ENCODE results near the gene IL17RE. TPM values are rescaled to one million over a fixed set of nuclear protein-coding genes. Genes with fewer than 3 reads are reported as not detected.
"Not testable (repeated sequence)": the region's sequence is repeated elsewhere in the genome, so short reads cannot be mapped to it uniquely, and the experiment has no call there.

The IL17RE gene, protein sequence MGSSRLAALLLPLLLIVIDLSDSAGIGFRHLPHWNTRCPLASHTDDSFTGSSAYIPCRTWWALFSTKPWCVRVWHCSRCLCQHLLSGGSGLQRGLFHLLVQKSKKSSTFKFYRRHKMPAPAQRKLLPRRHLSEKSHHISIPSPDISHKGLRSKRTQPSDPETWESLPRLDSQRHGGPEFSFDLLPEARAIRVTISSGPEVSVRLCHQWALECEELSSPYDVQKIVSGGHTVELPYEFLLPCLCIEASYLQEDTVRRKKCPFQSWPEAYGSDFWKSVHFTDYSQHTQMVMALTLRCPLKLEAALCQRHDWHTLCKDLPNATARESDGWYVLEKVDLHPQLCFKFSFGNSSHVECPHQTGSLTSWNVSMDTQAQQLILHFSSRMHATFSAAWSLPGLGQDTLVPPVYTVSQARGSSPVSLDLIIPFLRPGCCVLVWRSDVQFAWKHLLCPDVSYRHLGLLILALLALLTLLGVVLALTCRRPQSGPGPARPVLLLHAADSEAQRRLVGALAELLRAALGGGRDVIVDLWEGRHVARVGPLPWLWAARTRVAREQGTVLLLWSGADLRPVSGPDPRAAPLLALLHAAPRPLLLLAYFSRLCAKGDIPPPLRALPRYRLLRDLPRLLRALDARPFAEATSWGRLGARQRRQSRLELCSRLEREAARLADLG
- 1 to 10 TPM; 1.7 to 3.0 TPM for total RNA-seq

- no peak for DNase-seq
- H3K4me3 Mint-ChIP-seq = peak within 1 kb of the TSS; percentile 60
- ChIA-PET CTCF (interaction anchor here (0.5 to 1.9 kb wide), 6 partner anchors 10 to 62 kb away, joined by 3 to 10 read pairs (median 5); partner anchors contain the start of genes CRELD1 and JAGN1), POLR2A (interaction anchor here (0.8 to 7.0 kb wide), 7 partner anchors 10 to 89 kb away, joined by 3 to 54 read pairs (median 3); partner anchors contain the start of genes CIDEC, CRELD1 and JAGN1)
- peaks cover 35% of the 10 kb centered on the region for H3K4me1 Mint-ChIP-seq
- H3K27ac Mint-ChIP-seq = peak within 1 kb of the TSS; percentile 75
- no peaks in the 10 kb centered on the region for H3K36me3 Mint-ChIP-seq (ENCODE audit: low read depth)
- H3K27me3 Mint-ChIP-seq = peaks cover 2% of the 10 kb centered on the region
- H3K9me3 Mint-ChIP-seq = no peaks in the 10 kb centered on the region
Observed at GRCh38 chr3:9902372-9903237, at the start of gene IL17RE. Gene IL17RE (plus strand): TSS chr3:9902848. CDS start chr3:9902933, 85 bp downstream.

- not testable (repeated sequence) for H3K27ac Mint-ChIP-seq; DNase-seq; H3K27me3 Mint-ChIP-seq; H3K36me3 Mint-ChIP-seq (ENCODE audit: low read depth); H3K9me3 Mint-ChIP-seq; H3K4me3 Mint-ChIP-seq
- ChIA-PET POLR2A (interaction anchor here (1.3 kb wide), 1 partner anchor 14 kb away, joined by 3 read pairs; no protein-coding TSS in a partner anchor), CTCF (interaction anchor here (0.5 to 1.0 kb wide), 2 partner anchors 8 to 10 kb away, joined by 3 read pairs; no protein-coding TSS in a partner anchor)
- peaks cover 12% of the 10 kb centered on the region for H3K4me1 Mint-ChIP-seq
Observed at GRCh38 chr3:9854291-9854940, 48.2 kb upstream of the IL17RE start.

DNA sequence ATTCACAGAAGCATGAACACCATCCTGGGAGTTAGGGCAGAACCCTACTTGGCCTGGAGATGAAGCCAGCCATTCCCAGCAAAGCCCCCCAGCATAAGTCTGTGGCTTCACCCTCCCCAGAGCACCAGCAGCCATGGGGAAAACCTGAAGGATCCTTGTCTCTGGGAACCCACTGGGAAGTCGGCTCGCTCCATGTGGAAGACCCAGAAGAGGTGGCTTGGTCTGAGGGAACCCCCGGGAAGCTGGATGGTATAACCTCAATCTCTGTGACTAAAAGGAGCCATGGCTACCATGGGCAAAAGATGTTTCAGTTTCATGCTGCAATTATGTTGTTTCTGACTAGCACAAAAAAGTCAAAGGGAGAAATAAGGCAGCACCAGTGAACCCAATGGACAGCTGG, 47.1 kb upstream of the IL17RE start:
- no peak for DNase-seq
- Mint-ChIP-seq H3K27me3 (peaks cover 7% of the 10 kb centered on the region), H3K9me3 (no peaks in the 10 kb centered on the region), H3K27ac (no peak overlapping the region), H3K4me1 (peaks cover 12% of the 10 kb centered on the region), H3K36me3 (ENCODE audit: low read depth) (no peaks in the 10 kb centered on the region), H3K4me3 (no peak overlapping the region)
- ChIA-PET CTCF (no interaction called here), POLR2A (interaction anchor here (1.2 to 1.3 kb wide), 2 partner anchors 10 to 15 kb away, joined by 3 read pairs; no protein-coding TSS in a partner anchor)

DNA sequence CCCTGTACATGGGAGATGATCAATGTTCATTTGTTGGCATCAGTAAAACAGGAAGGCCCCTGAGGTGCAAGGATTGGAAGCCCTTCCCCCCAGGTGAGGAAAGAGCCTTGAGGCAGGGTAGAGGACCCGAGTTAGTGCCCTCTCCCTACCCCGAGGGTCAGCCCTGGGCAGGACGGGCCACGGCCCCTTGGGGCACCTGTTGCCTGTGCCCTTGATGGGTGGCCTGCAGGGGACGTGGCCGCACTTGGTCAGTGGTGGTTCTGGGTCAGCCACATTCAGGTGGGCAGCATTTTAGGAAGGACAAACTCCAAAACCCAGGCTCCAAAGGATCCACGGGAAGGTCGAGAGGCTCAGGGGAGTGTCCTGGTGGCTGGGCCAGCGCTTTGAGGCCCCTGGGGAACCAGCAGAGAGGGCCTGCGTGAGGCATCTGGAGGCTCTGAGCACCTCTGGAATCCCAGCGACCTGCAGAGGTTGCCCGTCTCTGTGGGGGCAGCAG, 43.1 kb upstream of the IL17RE start:
- H3K4me3 Mint-ChIP-seq = no peak overlapping the region
- H3K4me1 Mint-ChIP-seq = peaks cover 2% of the 10 kb centered on the region
- H3K27ac Mint-ChIP-seq = no peak overlapping the region
- DNase-seq = no peak
- ChIA-PET POLR2A (no interaction called here), CTCF (no interaction called here)
- H3K9me3 Mint-ChIP-seq = no peaks in the 10 kb centered on the region
- peaks cover 11% of the 10 kb centered on the region for H3K27me3 Mint-ChIP-seq
- no peaks in the 10 kb centered on the region for H3K36me3 Mint-ChIP-seq (ENCODE audit: low read depth)

DNA sequence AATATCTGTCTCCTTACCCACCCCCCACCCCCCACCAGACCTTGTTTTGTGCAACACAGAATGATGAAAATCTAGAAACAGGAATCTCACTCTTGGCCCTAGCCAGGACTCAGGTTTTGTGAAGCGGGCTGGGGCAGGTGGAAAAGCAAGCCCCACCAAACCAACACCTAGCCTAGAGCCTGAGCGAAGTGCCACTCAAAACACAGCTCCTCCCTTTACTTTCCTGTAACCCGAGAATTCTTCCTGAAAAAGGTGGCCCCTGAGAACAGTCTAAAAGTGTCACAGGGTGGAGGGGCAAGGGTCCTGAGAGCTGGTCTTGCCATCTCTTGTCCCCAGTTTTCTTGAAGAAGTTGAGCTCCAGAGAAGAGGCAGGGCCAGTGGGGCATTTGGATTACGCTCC, 41.4 kb upstream of the IL17RE start:
- no peaks in the 10 kb centered on the region for H3K9me3 Mint-ChIP-seq
- no peak overlapping the region for H3K4me3 Mint-ChIP-seq
- DNase-seq = no peak
- no peak overlapping the region for H3K27ac Mint-ChIP-seq
- no peaks in the 10 kb centered on the region for H3K36me3 Mint-ChIP-seq (ENCODE audit: low read depth)
- H3K4me1 Mint-ChIP-seq = peaks cover 2% of the 10 kb centered on the region
- CTCF ChIA-PET = interaction anchor here (1.0 kb wide), 1 partner anchor 173 kb away, joined by 3 read pairs; no protein-coding TSS in a partner anchor
- POLR2A ChIA-PET = interaction anchor here (0.9 kb wide), 1 partner anchor 774 kb away, joined by 5 read pairs; no protein-coding TSS in a partner anchor
- H3K27me3 Mint-ChIP-seq = peaks cover 11% of the 10 kb centered on the region

DNA sequence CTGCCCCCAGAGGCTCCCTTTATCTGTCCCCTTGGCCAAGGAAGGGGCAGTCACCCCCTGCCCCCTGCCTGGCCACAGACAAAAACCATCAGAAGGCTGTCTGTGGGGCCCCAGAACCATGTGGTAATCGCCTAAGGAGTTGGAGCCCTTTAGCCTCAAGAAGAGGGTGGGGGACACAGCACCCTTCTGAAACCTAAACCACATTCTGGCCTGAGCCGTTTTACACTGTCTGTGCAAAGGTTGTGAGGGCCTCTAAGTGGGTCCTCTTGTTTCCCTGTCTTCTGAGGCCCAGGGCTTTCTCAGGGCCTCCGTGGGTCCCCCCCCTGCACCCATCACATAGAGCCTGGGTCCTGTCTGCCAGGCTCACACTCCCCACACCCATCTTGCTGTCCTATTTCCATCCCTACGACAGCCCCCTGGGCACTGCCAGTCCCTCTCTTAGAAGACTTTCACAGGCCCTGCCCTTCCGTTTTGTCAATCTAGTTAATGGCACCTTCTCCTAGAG, 41.0 kb upstream of the IL17RE start:
- Mint-ChIP-seq H3K27me3 (peaks cover 11% of the 10 kb centered on the region), H3K4me3 (no peak overlapping the region), H3K9me3 (no peaks in the 10 kb centered on the region), H3K27ac (no peak overlapping the region), H3K36me3 (ENCODE audit: low read depth) (no peaks in the 10 kb centered on the region), H3K4me1 (peaks cover 2% of the 10 kb centered on the region)
- ChIA-PET POLR2A (no interaction called here), CTCF (no interaction called here)
- DNase-seq = no peak

- H3K27ac Mint-ChIP-seq = no peak overlapping the region
- H3K9me3 Mint-ChIP-seq = no peaks in the 10 kb centered on the region
- H3K4me3 Mint-ChIP-seq = no peak overlapping the region
- H3K36me3 Mint-ChIP-seq (ENCODE audit: low read depth) = no peaks in the 10 kb centered on the region
- H3K4me1 Mint-ChIP-seq = peaks cover 2% of the 10 kb centered on the region
- no peak for DNase-seq
- ChIA-PET CTCF (no interaction called here), POLR2A (no interaction called here)
- peaks cover 11% of the 10 kb centered on the region for H3K27me3 Mint-ChIP-seq
Observed at GRCh38 chr3:9862391-9863057, 40.1 kb upstream of the IL17RE start.

- Mint-ChIP-seq H3K36me3 (ENCODE audit: low read depth) (no peaks in the 10 kb centered on the region), H3K4me3 (no peak overlapping the region), H3K27ac (no peak overlapping the region), H3K9me3 (no peaks in the 10 kb centered on the region), H3K4me1 (peaks cover 2% of the 10 kb centered on the region), H3K27me3 (peaks cover 11% of the 10 kb centered on the region)
- ChIA-PET POLR2A (no interaction called here), CTCF (no interaction called here)
- no peak for DNase-seq
Observed at GRCh38 chr3:9863058-9863772, 39.4 kb upstream of the IL17RE start.

GRCh38 chr3:9864200-9864927, 38.3 kb upstream of the IL17RE start:
- Mint-ChIP-seq H3K4me1 (peaks cover 2% of the 10 kb centered on the region), H3K27ac (no peak overlapping the region), H3K4me3 (no peak overlapping the region), H3K9me3 (no peaks in the 10 kb centered on the region), H3K27me3 (peaks cover 11% of the 10 kb centered on the region), H3K36me3 (ENCODE audit: low read depth) (no peaks in the 10 kb centered on the region)
- DNase-seq = no peak
- CTCF ChIA-PET = interaction anchor here (2.2 kb wide), 1 partner anchor 82 kb away, joined by 6 read pairs; no protein-coding TSS in a partner anchor
- POLR2A ChIA-PET = interaction anchor here (0.6 kb wide), 1 partner anchor 49 kb away, joined by 3 read pairs; no protein-coding TSS in a partner anchor

DNA sequence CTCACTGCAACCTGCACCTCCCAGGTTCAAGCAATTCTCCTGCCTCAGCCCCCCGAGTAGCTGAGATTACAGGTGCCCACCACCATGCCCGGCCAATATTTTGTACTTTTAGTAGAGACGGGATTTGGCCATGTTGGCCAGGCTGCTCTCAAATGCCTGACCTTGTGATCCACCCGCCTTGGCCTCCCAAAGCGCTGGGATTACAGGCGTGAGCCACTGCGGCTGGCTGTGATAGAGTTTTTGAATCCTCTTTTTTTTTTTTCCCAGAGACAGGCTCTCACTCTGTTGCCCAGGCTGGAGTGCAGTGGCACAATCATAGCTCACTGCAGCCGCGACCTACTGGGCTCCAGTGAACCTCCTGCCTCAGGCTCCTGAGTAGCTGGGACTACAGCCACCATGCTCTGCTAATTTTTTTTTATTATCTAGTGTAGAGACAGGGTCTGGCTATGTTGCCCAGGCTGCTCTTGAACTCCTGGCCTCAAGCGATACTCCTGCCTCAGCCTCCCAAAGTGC, 37.5 kb upstream of the IL17RE start:
- ChIA-PET POLR2A (interaction anchor here (0.6 to 1.1 kb wide), 2 partner anchors 9 to 48 kb away, joined by 3 read pairs; no protein-coding TSS in a partner anchor), CTCF (interaction anchor here (2.2 kb wide), 1 partner anchor 81 kb away, joined by 6 read pairs; no protein-coding TSS in a partner anchor)
- not testable (repeated sequence) for H3K9me3 Mint-ChIP-seq; H3K4me3 Mint-ChIP-seq; DNase-seq; H3K27ac Mint-ChIP-seq; H3K36me3 Mint-ChIP-seq (ENCODE audit: low read depth); H3K4me1 Mint-ChIP-seq
- peaks cover 11% of the 10 kb centered on the region for H3K27me3 Mint-ChIP-seq
